ENCODE measurements around the gene SETD6.
"Not testable (repeated sequence)": the region's sequence is repeated elsewhere in the genome, so short reads cannot be mapped to it uniquely, and the experiment has no call there.

The SETD6 gene

DNA sequence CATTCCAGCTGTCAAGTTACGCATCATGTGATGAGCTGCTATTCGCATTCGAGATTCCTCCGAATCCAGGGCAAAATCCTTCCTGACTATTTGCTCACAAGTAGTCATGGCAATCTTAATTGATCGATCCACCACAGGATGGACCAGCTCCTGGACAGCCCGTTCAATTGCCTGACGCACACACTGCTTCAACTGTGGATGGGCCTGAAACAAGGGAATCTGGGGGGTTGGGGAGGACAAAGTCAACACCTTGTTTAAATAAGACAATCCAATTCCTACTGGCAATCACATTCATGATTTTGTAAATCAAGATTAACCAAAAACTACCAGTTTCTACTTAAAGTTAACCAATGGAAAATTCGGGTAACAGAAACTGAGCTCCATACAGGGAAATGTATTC lies 28.4 kb downstream of the SETD6 start:
- TF ChIP-seq CTCF (IDR thresholded peaks at IDR 0.05; ENCODE audit: insufficient read depth, low read length, missing control alignments): no peak
- POLR2A ChIA-PET: no interaction called here
- H3K4me3 ChIP-seq (ENCODE audit: low read depth, low read length): no peak overlapping the region
- CTCF ChIA-PET: interaction anchor here (0.6 kb wide), 1 partner anchor 118 kb away, joined by 3 read pairs; no protein-coding TSS in a partner anchor
- no peak for DNase-seq (ENCODE audit: low read depth, low spot score)

GRCh38 chr16:58548378-58548777 lies 33.1 kb downstream of the SETD6 start:
- H3K4me3 ChIP-seq (ENCODE audit: low read depth, low read length): no peak overlapping the region
- DNase-seq (ENCODE audit: low read depth, low spot score): no peak
- POLR2A ChIA-PET: interaction anchor here (0.7 kb wide), 1 partner anchor 51 kb away, joined by 3 read pairs; no protein-coding TSS in a partner anchor
- CTCF ChIA-PET: no interaction called here
- TF ChIP-seq CTCF (IDR thresholded peaks at IDR 0.05; ENCODE audit: insufficient read depth, low read length, missing control alignments): no peak

DNA sequence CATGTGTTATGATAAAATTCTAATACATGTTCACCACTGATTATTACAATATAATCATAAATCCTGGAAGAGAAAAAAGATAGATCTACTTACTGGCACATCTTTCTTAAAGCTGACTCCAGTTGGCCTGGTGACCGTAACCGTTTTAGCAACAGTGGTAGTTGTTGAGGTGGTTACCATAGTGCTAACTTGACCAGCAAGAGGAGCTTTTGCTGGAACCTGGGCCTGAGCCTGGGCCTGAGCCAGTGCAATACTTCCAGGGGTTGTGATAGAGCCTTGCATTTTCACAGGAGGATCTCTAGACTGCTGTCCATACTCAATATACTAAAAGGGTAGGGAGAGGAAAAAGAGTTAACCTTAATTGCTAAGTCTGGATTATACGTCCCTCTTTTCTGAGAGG lies 36.2 kb downstream of the SETD6 start:
- no peak for TF ChIP-seq CTCF (IDR thresholded peaks at IDR 0.05; ENCODE audit: insufficient read depth, low read length, missing control alignments)
- DNase-seq (ENCODE audit: low read depth, low spot score): no peak
- no peak overlapping the region for H3K4me3 ChIP-seq (ENCODE audit: low read depth, low read length)
- POLR2A ChIA-PET: no interaction called here
- CTCF ChIA-PET: no interaction called here

- DNase-seq (ENCODE audit: low read depth, low spot score): no peak
- H3K4me3 ChIP-seq (ENCODE audit: low read depth, low read length): no peak overlapping the region
- ChIA-PET POLR2A (no interaction called here), CTCF (interaction anchor here (0.9 kb wide), 1 partner anchor 43 kb away, joined by 3 read pairs; no protein-coding TSS in a partner anchor)
- TF ChIP-seq CTCF (IDR thresholded peaks at IDR 0.05; ENCODE audit: insufficient read depth, low read length, missing control alignments): no peak
Measured at GRCh38 chr16:58556678-58557077, 41.4 kb downstream of the SETD6 start.

DNA sequence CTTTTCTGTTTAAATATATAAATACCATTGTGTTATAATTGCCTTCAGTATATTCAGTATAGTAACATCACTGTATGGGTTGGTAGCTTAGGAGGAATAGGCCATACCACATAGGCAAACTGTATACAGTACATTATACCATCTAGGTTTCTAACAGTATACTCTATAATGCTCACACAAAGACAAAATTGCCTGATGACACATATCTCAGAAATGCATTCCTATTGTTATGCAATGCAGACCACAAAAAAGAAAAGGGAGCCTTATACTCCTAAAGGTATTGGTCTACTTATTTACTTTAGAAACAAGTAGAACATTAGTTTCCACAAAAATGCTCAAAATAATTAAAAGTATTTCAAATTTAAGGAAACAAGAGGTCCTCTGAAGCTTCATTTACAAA lies 47.9 kb downstream of the SETD6 start:
- no peak overlapping the region for H3K4me3 ChIP-seq (ENCODE audit: low read depth, low read length)
- ChIA-PET POLR2A (no interaction called here), CTCF (no interaction called here)
- no peak for DNase-seq (ENCODE audit: low read depth, low spot score)
- no peak for TF ChIP-seq CTCF (IDR thresholded peaks at IDR 0.05; ENCODE audit: insufficient read depth, low read length, missing control alignments)

DNA sequence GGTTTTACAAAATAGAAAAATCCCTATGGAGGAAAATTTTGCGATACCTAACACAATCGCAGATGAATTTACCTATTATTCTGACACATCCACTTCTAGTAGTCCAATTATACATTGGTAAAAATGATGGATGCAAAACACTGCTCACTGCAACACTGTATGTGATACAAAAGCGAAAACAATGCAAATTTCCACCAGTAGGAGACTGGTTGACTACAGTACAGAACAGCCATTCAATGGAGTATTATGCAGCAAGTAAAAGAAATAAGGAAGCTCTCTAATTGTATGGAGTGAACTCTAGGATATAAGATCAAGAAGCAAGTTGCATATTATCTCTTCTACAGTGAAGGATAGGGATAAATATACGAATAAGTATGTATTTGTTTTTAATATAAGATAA lies 48.5 kb downstream of the SETD6 start:
- POLR2A ChIA-PET: no interaction called here

DNA sequence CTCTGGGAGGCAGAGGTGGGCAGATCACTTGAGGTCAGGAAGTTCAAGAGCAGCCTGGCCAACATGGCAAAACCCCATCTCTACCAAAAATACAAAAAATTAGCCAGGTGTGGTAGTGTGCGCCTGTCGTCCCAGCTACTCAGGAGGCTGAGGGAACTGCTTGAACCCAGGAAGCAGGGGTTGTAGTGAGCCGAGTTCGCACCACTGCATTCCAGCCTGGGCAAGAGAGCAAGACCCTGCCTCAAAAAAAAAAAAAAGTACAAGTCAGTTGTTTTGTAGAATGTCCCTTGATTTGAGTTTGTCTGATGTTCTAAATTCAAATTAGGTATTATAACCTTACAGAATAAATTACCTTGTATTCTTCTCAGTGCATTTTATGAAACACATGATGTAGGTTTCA lies 50.4 kb downstream of the SETD6 start:
- DNase-seq (ENCODE audit: low read depth, low spot score); POLR2A ChIA-PET: not testable (repeated sequence)
- CTCF ChIA-PET: interaction anchor here (0.9 to 1.0 kb wide), 2 partner anchors 10 to 53 kb away, joined by 3 to 4 read pairs; no protein-coding TSS in a partner anchor

More for the DNA sequence above, 48.5 kb downstream of the SETD6 start:
- TF ChIP-seq CTCF (IDR thresholded peaks at IDR 0.05; ENCODE audit: insufficient read depth, low read length, missing control alignments): no peak
- CTCF ChIA-PET: no interaction called here
- no peak for DNase-seq (ENCODE audit: low read depth, low spot score)
- no peak overlapping the region for H3K4me3 ChIP-seq (ENCODE audit: low read depth, low read length)

More for the DNA sequence above, 50.4 kb downstream of the SETD6 start:
- not testable (repeated sequence) for H3K4me3 ChIP-seq (ENCODE audit: low read depth, low read length)

Measured in AG04449 (cell line).